SIG-M5 treated with dmso at 0.1 percent for 504 hours (cell line): ENCODE measurements around the gene OR4F29.
"Not testable (repeated sequence)": the region's sequence is repeated elsewhere in the genome, so short reads cannot be mapped to it uniquely, and the experiment has no call there.

Source experiments
- DNase-seq: peaks from one replicate; lab custom pipeline; 2025; ENCODE audit not compliant: unreplicated experiment; lab: John Stamatoyannopoulos, UW

The OR4F29 gene

GRCh38 chr1:451578-451977, at the start of gene OR4F29:
Gene OR4F29 (minus strand): TSS chr1:451678. CDS start chr1:451678, 0 bp downstream.
- DNase-seq: not testable (repeated sequence)
